Activated gamma-delta T cell treated with anti-CD3 and anti-CD28 coated beads, Interleukin-2, amount 50 U/mL, for 16 hours (primary cell): ENCODE results near the gene STK16.
A peak's percentile ranks its signal among the peaks of the same experiment; 100 is the strongest.
"Not testable (repeated sequence)": the region's sequence is repeated elsewhere in the genome, so short reads cannot be mapped to it uniquely, and the experiment has no call there.

ENCODE experiments used
- DNase-seq: peaks from one replicate; pipeline ENCODE4 v3.0.0-alpha.2; 2020; ENCODE audit warnings: low read depth

The STK16 gene

GRCh38 chr2:219245899-219246230 is 586 bp downstream of the STK16 start:
- DNase-seq = no peak

- DNase-seq = no peak
Measured at GRCh38 chr2:219246559-219246958, 1.3 kb downstream of the STK16 start.

GRCh38 chr2:219247678-219248642 is 2.7 kb downstream of the STK16 start:
- DNase-seq = peak; percentile 61

- no peak for DNase-seq
Measured at GRCh38 chr2:219248845-219249202, 3.5 kb downstream of the STK16 start.

GRCh38 chr2:219249203-219249980 is 4.1 kb downstream of the STK16 start:
- no peak for DNase-seq

- DNase-seq = no peak
Measured at GRCh38 chr2:219250049-219250781, 4.9 kb downstream of the STK16 start.

GRCh38 chr2:219251656-219252055 is 6.4 kb downstream of the STK16 start:
- no peak for DNase-seq

GRCh38 chr2:219252084-219252483 is 6.8 kb downstream of the STK16 start:
- no peak for DNase-seq

- no peak for DNase-seq
Measured at GRCh38 chr2:219252570-219252899, 7.3 kb downstream of the STK16 start.

GRCh38 chr2:219252900-219253752 is 7.8 kb downstream of the STK16 start, which contains the start of gene TUBA4B:
TSS of gene TUBA4B (plus strand) at chr2:219253243. CDS start at chr2:219253408, 165 bp downstream.
- no peak for DNase-seq

GRCh38 chr2:219253753-219254589 is 8.7 kb downstream of the STK16 start, which contains the start of gene TUBA4A:
TSS of gene TUBA4A (minus strand) at chr2:219253918. CDS start at chr2:219253858, 60 bp downstream.
- peak; percentile 85 for DNase-seq

- no peak for DNase-seq
Measured at GRCh38 chr2:219254590-219255201, 9.4 kb downstream of the STK16 start.

- not testable (repeated sequence) for DNase-seq
Measured at GRCh38 chr2:219258942-219259341, 13.7 kb downstream of the STK16 start.

GRCh38 chr2:219261024-219261855 is 16.0 kb downstream of the STK16 start:
- DNase-seq = no peak

GRCh38 chr2:219266232-219266631 is 21.0 kb downstream of the STK16 start:
- no peak for DNase-seq

- DNase-seq = no peak
Measured at GRCh38 chr2:219266886-219267285, 21.6 kb downstream of the STK16 start.

GRCh38 chr2:219268294-219268693 is 23.0 kb downstream of the STK16 start:
- DNase-seq = no peak

- DNase-seq = no peak
Measured at GRCh38 chr2:219269362-219270054, 24.2 kb downstream of the STK16 start.

- DNase-seq = no peak
Measured at GRCh38 chr2:219270055-219270372, 24.7 kb downstream of the STK16 start.
